Measurements from ENCODE around the gene OARD1. TPM values are rescaled to one million over a fixed set of nuclear protein-coding genes. Genes with fewer than 3 reads are reported as not detected.
A peak's percentile ranks its signal among the peaks of the same experiment; 100 is the strongest.

OARD1 gene
- total and polyA plus RNA-seq, 2 of the 8 experiments (the other 6 are each of a cell fraction or from before 2014, with no cell fraction given), result 16.8 to 35.8 TPM

- Histone ChIP-seq H3K23ac (ENCODE audit: insufficient read length) (no peak overlapping the region), H3K36me3 (ENCODE audit: control insufficient read depth in 2 of 4, insufficient read depth in 4 of 4, low read length in 3 of 4) (peaks cover 4 to 19% (median 9%) of the 10 kb centered on the region in 4 experiments; a peak in 6 of 8 replicates), H4K8ac (ENCODE audit: extremely low read depth, insufficient read depth, low read length) (no peak overlapping the region), H2BK120ac (replicated peaks; ENCODE audit: low read depth, low read length) (no peak overlapping the region), H2BK20ac (ENCODE audit: low read length) (no peak overlapping the region), H3K56ac (replicated peaks; ENCODE audit: insufficient read length, low read depth, low read length) (no peak overlapping the region), H3K4ac (replicated peaks; ENCODE audit: insufficient read length, low read depth, low read length) (no peak overlapping the region), H2AFZ (ENCODE audit: low read length) (no peak overlapping the region), H4K91ac (replicated peaks; ENCODE audit: insufficient read length, low read length) (no peak overlapping the region), H3K79me2 (ENCODE audit: control insufficient read depth in 1 of 2, insufficient read depth in 2 of 2, low read length in 2 of 2) (peaks cover 41 to 63% of the 10 kb centered on the region in 2 experiments), H4K20me1 (replicated peaks in 1 of 2; ENCODE audit: control insufficient read depth in 1 of 2, insufficient read depth in 2 of 2, low read length in 2 of 2) (peaks cover 0 to 7% of the 10 kb centered on the region in 2 experiments), H3K4me1 (replicated peaks in 1 of 4; ENCODE audit: control insufficient read depth in 3 of 4, insufficient read depth in 4 of 4, low read length in 3 of 4) (peaks cover 2 to 5% (median 4%) of the 10 kb centered on the region in 4 experiments; a peak in 3 of 7 replicates), H3K9me3 (ENCODE audit: insufficient read depth in 2 of 2, low read depth in 1 of 2, low read length in 1 of 2) (no peaks in the 10 kb centered on the region), H3K23me2 (ENCODE audit: low read depth, low read length) (peaks cover 11% of the 10 kb centered on the region), H3K18ac (ENCODE audit: extremely low read depth, low read length) (no peak overlapping the region), H2BK15ac (ENCODE audit: low read length) (no peak overlapping the region), H3K4me2 (ENCODE audit: insufficient read depth in 1 of 2, low read depth in 2 of 2, low read length in 2 of 2) (peak overlapping the region; percentile 89 to 98), H2AK5ac (ENCODE audit: low read depth, low read length) (no peak overlapping the region), H2BK12ac (ENCODE audit: low read depth, low read length) (no peak overlapping the region), H3K27ac (ENCODE audit: low read depth, low read length) (no peak overlapping the region), H3K14ac (ENCODE audit: insufficient read length) (no peak overlapping the region), H3K9ac (replicated peaks in 1 of 4; ENCODE audit: extremely low read depth in 1 of 4, low read depth in 3 of 4, low read length in 3 of 4) (no peak overlapping the region; a peak in 1 of 7 replicates), H3K79me1 (ENCODE audit: low read depth, low read length) (no peaks in the 10 kb centered on the region; the same call in 1 of the 2 replicates), H2BK5ac (ENCODE audit: low read depth, low read length) (no peak overlapping the region), H3K4me3 (ENCODE audit: extremely low read depth in 1 of 4, insufficient read depth in 2 of 4, low read depth in 3 of 4, low read length in 4 of 4) (peak overlapping the region; percentile 83 to 96 (median 92); a peak in 7 of 8 replicates), H4K5ac (ENCODE audit: insufficient read length, low read depth, low read length) (no peak overlapping the region), H3K27me3 (replicated peaks in 1 of 4; ENCODE audit: control insufficient read depth in 3 of 4, extremely low read depth in 1 of 4, insufficient read depth in 3 of 4, low read length in 3 of 4) (no peaks in the 10 kb centered on the region)
- POLR2A ChIA-PET (ENCODE audit: partially characterized antibody), result interaction anchor here (0.7 to 1.4 kb wide), 4 partner anchors 9 to 126 kb away, joined by 3 to 4 read pairs (median 3); no protein-coding TSS in a partner anchor
- CTCF ChIA-PET (ENCODE audit: partially characterized antibody), result interaction anchor here (0.9 to 1.1 kb wide), 2 partner anchors 108 to 487 kb away, joined by 4 to 5 read pairs; partner anchors contain the start of gene LRFN2
- FAIRE-seq (no peak), DNase-seq (ENCODE audit: low read depth in 1 of 2, low spot score in 2 of 2) (no peak)
- 63% methylated on average over 11 of the region's 11 CpGs; no CpG with 5 or more reads in 1 of the 2 experiments for WGBS, 2 experiments (ENCODE audit: extremely low coverage in 1 of 2, insufficient coverage in 1 of 2, insufficient read length in 1 of 2, insufficient replicate concordance in 2 of 2, low coverage in 1 of 2, low lambda C conversion rate in 2 of 2, missing lambda C conversion rate in 1 of 2)
- TF ChIP-seq SP1 (IDR thresholded peaks at IDR 0.05; ENCODE audit: low read depth, low read length) (no peak), CHD1 (IDR thresholded peaks at IDR 0.05; ENCODE audit: low read depth, low read length) (no peak), USF2 (IDR thresholded peaks at IDR 0.05; ENCODE audit: low read length) (no peak), BCL11A (IDR thresholded peaks at IDR 0.05; ENCODE audit: low read depth in 2 of 2, low read length in 2 of 2) (no peak), NANOG (IDR thresholded peaks at IDR 0.05; ENCODE audit: insufficient read depth, low read depth, low read length, poor library complexity, severe bottlenecking) (no peak), RAD21 (IDR thresholded peaks at IDR 0.05 in 1 of 2, conservative IDR thresholded peaks at IDR 0.05 in 1 of 2; ENCODE audit: low read depth in 2 of 2, low read length in 2 of 2) (no peak), JUND (IDR thresholded peaks at IDR 0.05; ENCODE audit: low read length) (no peak), SIN3A (conservative IDR thresholded peaks at IDR 0.05 in 1 of 2, IDR thresholded peaks at IDR 0.05 in 1 of 2; ENCODE audit: low read depth in 1 of 2, low read length in 2 of 2) (no peak), KDM1A (IDR thresholded peaks at IDR 0.05; ENCODE audit: borderline replicate concordance, low read length) (no peak), JUN (IDR thresholded peaks at IDR 0.05; ENCODE audit: low read depth, low read length) (no peak)
Observed at GRCh38 chr6:41074692-41075436, 2.7 kb upstream of the OARD1 start.
